T-cell (primary cell): ENCODE results near the gene RETSAT. TPM values are rescaled to one million over a fixed set of nuclear protein-coding genes. Genes with fewer than 3 reads are reported as not detected.

Experiments used
- ATAC-seq, 4 experiments: fragments of 200-7000 bp in 3 of 4; fragments of 150-1000 bp in 1 of 4; cut with Tn5 transposase; replicated peaks in 1 of 4; 1 replicate in 3 of 4; 2 replicates in 1 of 4; pipeline ENCODE4 v1.10.0; 2021; ENCODE audit warnings: moderate library complexity in 3 of 4, mild to moderate bottlenecking in 2 of 4, moderate number of reproducible peaks in 1 of 4
- CTCF ChIA-PET, 2 donors: fragments of 300-600 bp; sonication (Branson Sonifier 250); formaldehyde crosslinking; loops; one replicate each; lab custom pipeline; 2022; ENCODE audit warnings: antibody characterized with exemption in 2 of 2; lab: Charles Lee
- POLR2A ChIA-PET, 2 donors: fragments of 300-600 bp; sonication (Branson Sonifier 250); formaldehyde crosslinking; loops; one replicate each; lab custom pipeline; 2022; ENCODE audit warnings: antibody characterized with exemption in 2 of 2; lab: Charles Lee
- DNase-seq, 35 experiments: peaks; one replicate each; pipeline versions ENCODE4 v3.0.0 to v3.0.0-alpha.2; 2013 to 2023
- H3K27ac ChIP-seq: one replicate; pipeline ENCODE4 v1.5.1; 2013; ENCODE audit warnings: low read length
- H3K27me3 ChIP-seq, 2 experiments: replicated peaks in 1 of 2; 1 replicate in 1 of 2; 2 replicates in 1 of 2; pipeline versions ENCODE4 v1.6.1 to v1.7.0; 2013; ENCODE audit warnings: low read length in 1 of 2, mixed read lengths in 1 of 2; ENCODE audit not compliant: control insufficient read depth in 2 of 2, insufficient read depth in 2 of 2; ENCODE audit errors: extremely low read depth in 1 of 2
- H3K36me3 ChIP-seq, 2 donors: 1 replicate in 1 of 2; 2 replicates in 1 of 2; pipeline versions ENCODE4 v1.6.1 to v1.7.0; 2013; ENCODE audit warnings: low read length in 1 of 2; ENCODE audit not compliant: control insufficient read depth in 2 of 2, insufficient read depth in 1 of 2; ENCODE audit errors: extremely low read depth in 1 of 2
- H3K4me1 ChIP-seq, 2 experiments: 1 replicate in 1 of 2; 2 replicates in 1 of 2; pipeline versions ENCODE4 v1.6.1 to v1.7.0; 2013; ENCODE audit warnings: low read length in 2 of 2, mixed read lengths in 1 of 2; ENCODE audit not compliant: insufficient read depth in 2 of 2, control insufficient read depth in 1 of 2; ENCODE audit errors: extremely low read depth in 1 of 2
- H3K4me3 ChIP-seq, 2 donors: 1 replicate in 1 of 2; 2 replicates in 1 of 2; pipeline versions ENCODE4 v1.5.1 to v1.7.0; 2013; ENCODE audit warnings: mild to moderate bottlenecking in 2 of 2, low read length in 1 of 2, moderate library complexity in 1 of 2; ENCODE audit not compliant: control insufficient read depth in 1 of 2; ENCODE audit errors: extremely low read depth in 1 of 2
- H3K9me3 ChIP-seq: 2 replicates; pipeline ENCODE4 v1.7.0; 2013
- H3K27ac Mint-ChIP-seq, 2 donors: one replicate each; pipeline ENCODE4 v1.8.0; 2020 to 2021; ENCODE audit warnings: mild to moderate bottlenecking in 2 of 2, mixed read lengths in 2 of 2
- H3K27me3 Mint-ChIP-seq, 2 donors: one replicate each; pipeline ENCODE4 v1.8.0; 2021 to 2022; ENCODE audit warnings: mixed read lengths in 2 of 2
- H3K36me3 Mint-ChIP-seq: one replicate; pipeline ENCODE4 v1.8.0; 2021; ENCODE audit warnings: mixed read lengths
- H3K4me1 Mint-ChIP-seq, 3 donors: one replicate each; pipeline ENCODE4 v1.8.0; 2020 to 2022; ENCODE audit warnings: mixed read lengths in 3 of 3, mild to moderate bottlenecking in 1 of 3
- H3K4me3 Mint-ChIP-seq, 3 donors: one replicate each; pipeline ENCODE4 v1.8.0; 2020 to 2022; ENCODE audit warnings: mild to moderate bottlenecking in 3 of 3, mixed read lengths in 3 of 3, moderate library complexity in 3 of 3
- H3K9me3 Mint-ChIP-seq, 3 donors: one replicate each; pipeline ENCODE4 v1.8.0; 2020 to 2022; ENCODE audit warnings: mixed read lengths in 3 of 3
- WGBS: methylation state at CpG from one replicate; pipeline ENCODE4 v1.1.5; 2013; ENCODE audit warnings: missing lambda C conversion rate; ENCODE audit not compliant: insufficient coverage; 5-methylcytosine and 5-hydroxymethylcytosine counted together
- total RNA-seq, 35 experiments: library from RNA in 6 of 35; stranded (reverse) in 6 of 35; fragments of 120-200 nt in 1 of 35; gene quantifications; one replicate each; pipeline versions ENCODE4 v1.2.1 to v1.2.4 and lab custom pipeline; 2013 to 2026

Gene RETSAT
- total RNA-seq, 5 donors from 2014 or later (not counting 1 experiment from before 2014, with no cell fraction given): 24.2 to 36.3 (median 26.5) TPM

DNA sequence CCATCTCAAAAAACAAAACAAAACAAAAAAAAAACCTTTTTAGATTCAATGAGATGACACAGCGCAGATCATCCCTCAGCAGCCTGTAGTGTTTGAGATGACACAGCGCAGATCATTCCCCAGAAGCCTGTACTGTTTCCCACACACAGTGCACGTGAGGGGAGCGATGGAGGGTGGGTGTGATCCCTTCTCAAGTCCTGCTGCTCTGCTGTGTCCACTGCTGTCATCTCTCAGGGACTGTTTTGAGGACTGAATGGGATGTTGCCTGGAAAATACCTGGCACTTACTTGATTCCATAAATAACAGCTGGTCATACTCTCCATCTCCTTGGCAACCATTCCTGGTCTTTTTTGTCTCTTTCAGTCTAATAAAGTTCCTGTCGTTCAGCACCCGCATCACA lies 52.2 kb downstream of the RETSAT start:
- Histone ChIP-seq H3K4me3 (no peak overlapping the region), H3K27me3 (peaks cover 0 to 32% of the 10 kb centered on the region in 2 experiments), H3K4me1 (peaks cover 0 to 14% of the 10 kb centered on the region in 2 experiments), H3K27ac (no peak overlapping the region), H3K36me3 (no peaks in the 10 kb centered on the region), H3K9me3 (no peaks in the 10 kb centered on the region)
- WGBS: 85% methylated on average over 2 of the region's 6 CpGs
- no peak for ATAC-seq
- peaks cover 3 to 13% of the 10 kb centered on the region in 2 donors for H3K27me3 Mint-ChIP-seq
- H3K36me3 Mint-ChIP-seq: no peaks in the 10 kb centered on the region
- H3K4me3 Mint-ChIP-seq: no peak overlapping the region
- no peaks in the 10 kb centered on the region for H3K9me3 Mint-ChIP-seq
- POLR2A ChIA-PET: no interaction called here
- H3K27ac Mint-ChIP-seq: no peak overlapping the region
- CTCF ChIA-PET: interaction anchor here (0.7 to 2.3 kb wide), 3 partner anchors 10 to 842 kb away, joined by 4 to 8 read pairs (median 6); no protein-coding TSS in a partner anchor
- DNase-seq: no peak
- H3K4me1 Mint-ChIP-seq: peaks cover 10 to 16% (median 13%) of the 10 kb centered on the region in 3 donors

Other genes with a start within 250 kb of the RETSAT start
- under 1 TPM in 3 of 5 donors, not detected in 2; 0.07 to 0.16 (median 0.15) TPM for gene TCF7L1, start 221.1 kb downstream of the RETSAT start, total RNA-seq
- 100 to 1,000 TPM; 142 to 175 (median 161) TPM for gene TGOLN2, start 26.5 kb downstream of the RETSAT start, total RNA-seq
- gene ELMOD3, start 241 bp upstream of the RETSAT start, total RNA-seq: 10 to 100 TPM; 18.8 to 30.9 (median 25.2) TPM
- 10 to 100 TPM; 30.1 to 71.7 (median 41.2) TPM for gene CAPG, start 55.8 kb upstream of the RETSAT start, total RNA-seq
- gene SH2D6, start 64.2 kb upstream of the RETSAT start, total RNA-seq: 1 to 10 TPM in 1 of 5 donors, under 1 TPM in 3, not detected in 1; 0.49 to 1.1 (median 0.60) TPM
- 100 to 1,000 TPM; 110 to 184 (median 165) TPM for gene MAT2A, start 184.6 kb upstream of the RETSAT start, total RNA-seq
- 10 to 100 TPM; 20.4 to 29.7 (median 25.7) TPM for gene GGCX, start 207.0 kb upstream of the RETSAT start, total RNA-seq
- gene VAMP8, start 223.1 kb upstream of the RETSAT start, total RNA-seq: 100 to 1,000 TPM in 1 of 5 donors, 10 to 100 TPM in 4; 76.2 to 102 (median 84.5) TPM
- gene VAMP5, start 229.9 kb upstream of the RETSAT start, total RNA-seq: 10 to 100 TPM; 25.0 to 40.1 (median 33.9) TPM
- gene RNF181, start 241.2 kb upstream of the RETSAT start, total RNA-seq: 10 to 100 TPM; 49.9 to 74.6 (median 64.3) TPM
- gene TMEM150A, start 248.2 kb upstream of the RETSAT start, total RNA-seq: 10 to 100 TPM in 3 of 5 donors, 1 to 10 TPM in 2; 8.4 to 17.1 (median 16.2) TPM